HT1080 (cell line): ENCODE results near the gene STX10. TPM values are rescaled to one million over a fixed set of nuclear protein-coding genes. Genes with fewer than 3 reads are reported as not detected.
"Not testable (repeated sequence)": the region's sequence is repeated elsewhere in the genome, so short reads cannot be mapped to it uniquely, and the experiment has no call there.

Source experiments
- DNase-seq: peaks from one replicate; pipeline ENCODE4 v3.0.0-alpha.2; 2015; ENCODE audit warnings: low read depth
- polyA plus RNA-seq, 2 experiments: library from polyadenylated mRNA; depleted of rRNA; stranded (reverse); fragments of >200 nt; gene quantifications; 2 replicates each; pipeline ENCODE4 v1.2.3, GENCODE V29; 2015
- total RNA-seq: library from RNA; depleted of rRNA; stranded (reverse); fragments of >200 nt; shearing (Covaris generic); gene quantifications from 2 replicates; pipeline ENCODE4 v1.2.3, GENCODE V29; 2014; rRNA removed

The STX10 gene, protein sequence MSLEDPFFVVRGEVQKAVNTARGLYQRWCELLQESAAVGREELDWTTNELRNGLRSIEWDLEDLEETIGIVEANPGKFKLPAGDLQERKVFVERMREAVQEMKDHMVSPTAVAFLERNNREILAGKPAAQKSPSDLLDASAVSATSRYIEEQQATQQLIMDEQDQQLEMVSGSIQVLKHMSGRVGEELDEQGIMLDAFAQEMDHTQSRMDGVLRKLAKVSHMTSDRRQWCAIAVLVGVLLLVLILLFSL
- 109 and 122 TPM in 2 replicates for total RNA-seq
- 85.4 and 93.9 TPM in 2 replicates for polyA plus RNA-seq (2015; cell fraction: cytosol; rRNA removed)
- polyA plus RNA-seq (2015; cell fraction: nucleus; rRNA removed), result 96.7 and 119 TPM in 2 replicates

DNA sequence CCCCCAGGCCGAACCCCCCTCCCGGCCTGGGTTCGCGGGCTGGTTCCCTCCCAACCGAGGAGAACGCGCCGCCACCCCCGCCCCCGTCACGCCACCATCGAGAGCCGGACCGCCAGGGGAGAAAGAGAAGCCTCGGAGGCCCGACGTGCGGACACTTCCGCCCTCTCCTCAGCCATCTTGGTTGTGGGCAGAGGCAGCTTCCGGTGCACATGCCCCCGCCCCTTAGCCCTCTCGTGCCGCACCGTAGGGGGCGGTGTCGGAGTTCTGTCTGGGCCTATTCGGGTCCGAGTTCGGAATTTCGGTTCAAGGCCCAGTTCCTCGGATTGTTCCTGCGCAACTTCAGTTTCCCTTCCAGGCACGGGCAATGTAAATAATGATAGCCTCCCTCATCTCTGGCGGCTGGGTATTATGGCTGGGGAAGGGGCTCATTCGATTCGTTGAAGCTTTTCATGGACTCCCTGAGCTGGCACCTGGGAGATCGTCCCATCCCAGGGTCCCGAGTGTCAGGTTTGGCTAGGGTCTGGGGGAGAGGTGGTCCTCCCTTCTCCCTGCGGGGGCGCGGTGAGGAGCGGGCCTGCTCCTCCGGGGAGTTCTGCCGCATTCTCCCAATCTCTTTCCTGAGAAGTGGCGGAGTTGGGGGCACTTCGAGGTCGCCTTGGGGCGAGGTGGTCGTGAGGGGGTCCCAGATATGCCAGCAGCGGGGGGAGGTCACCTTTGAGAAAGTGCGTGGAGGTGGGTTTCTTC, at the start of gene STX10, which contains the start of gene IER2:
Gene STX10, minus strand, starts transcription at position 189 of the 744 bp plus-strand sequence. CDS start 202 bp downstream, outside the sequence.
Gene IER2, plus strand, starts transcription at position 225 of the 744 bp plus-strand sequence. CDS start 2,776 bp downstream, outside the sequence.
- DNase-seq, result peak; percentile 94

DNA sequence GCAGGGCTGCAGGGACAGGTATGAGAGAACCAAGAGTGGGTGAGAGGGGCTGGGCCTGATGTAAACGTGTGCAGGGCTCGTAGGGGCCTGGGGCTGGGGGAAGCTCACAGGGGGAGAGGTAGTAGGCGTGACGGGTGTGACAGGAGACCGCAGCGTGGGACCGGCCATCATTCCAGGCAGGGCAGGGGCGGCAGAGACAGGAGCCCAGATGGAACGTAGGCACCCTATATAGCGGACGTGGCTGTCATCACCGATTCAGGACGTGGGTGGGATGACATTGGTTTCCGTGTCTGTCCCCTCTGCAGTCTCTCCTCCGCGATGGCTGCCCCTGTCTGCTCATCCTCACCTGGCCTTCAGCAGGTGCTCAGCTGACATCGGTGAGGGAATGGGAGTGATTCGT, 48.5 kb upstream of the STX10 start:
- no peak for DNase-seq

DNA sequence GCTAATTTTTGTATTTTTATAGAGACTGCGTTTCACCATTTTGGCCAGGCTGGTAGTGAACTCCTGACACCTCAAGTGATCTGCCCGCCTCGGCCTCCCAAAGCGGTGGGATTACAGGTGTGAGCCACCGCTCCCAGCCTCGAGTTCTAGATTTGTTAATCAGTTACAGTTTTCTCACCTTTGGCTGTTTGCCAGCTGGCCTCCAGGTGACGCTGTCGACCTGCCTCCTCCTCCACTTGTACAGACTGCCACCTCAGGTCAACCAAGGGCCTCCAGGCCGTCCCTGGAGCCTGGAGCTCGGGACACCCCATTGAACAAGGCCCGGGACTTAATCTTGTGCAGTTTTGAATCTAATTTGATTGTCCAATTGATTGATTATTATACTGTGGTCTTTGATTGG, 45.5 kb upstream of the STX10 start:
- no peak for DNase-seq

DNA sequence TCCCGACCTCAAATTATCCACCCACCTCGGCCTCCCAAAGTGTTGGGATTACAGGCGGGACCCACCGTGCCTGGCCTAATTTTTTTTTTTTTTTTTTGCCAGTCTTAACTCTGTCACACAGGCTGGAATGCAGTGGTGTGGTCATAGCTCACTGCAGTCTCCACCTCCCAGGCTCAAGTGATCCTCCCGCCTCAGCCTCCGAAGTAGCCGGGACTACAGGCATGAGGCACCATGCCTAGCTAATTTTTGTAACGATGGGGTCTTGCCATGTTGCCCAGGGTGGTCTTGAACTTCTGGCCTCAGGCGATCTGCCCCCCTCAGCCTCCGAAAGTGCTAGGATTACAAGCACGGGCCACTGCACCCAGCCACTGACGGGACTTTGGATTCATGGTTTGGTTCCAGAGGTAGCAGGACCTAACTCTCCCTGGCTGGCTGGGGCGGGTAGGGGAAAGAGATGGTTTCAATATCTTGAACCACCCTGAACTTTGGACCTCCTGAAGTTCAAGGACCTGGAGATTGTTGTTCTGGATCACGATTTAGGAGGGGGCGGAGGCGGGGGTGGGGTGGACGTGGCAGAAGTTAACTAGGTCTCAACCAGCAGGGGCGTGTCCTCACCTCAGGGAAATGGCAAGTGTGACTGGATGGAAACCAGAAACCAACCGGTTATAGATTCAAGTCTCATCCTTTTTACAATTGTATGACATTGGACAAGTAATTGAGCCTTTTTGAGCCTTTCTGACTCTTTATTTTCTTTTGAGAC, 40.8 kb upstream of the STX10 start:
- DNase-seq, result no peak

DNA sequence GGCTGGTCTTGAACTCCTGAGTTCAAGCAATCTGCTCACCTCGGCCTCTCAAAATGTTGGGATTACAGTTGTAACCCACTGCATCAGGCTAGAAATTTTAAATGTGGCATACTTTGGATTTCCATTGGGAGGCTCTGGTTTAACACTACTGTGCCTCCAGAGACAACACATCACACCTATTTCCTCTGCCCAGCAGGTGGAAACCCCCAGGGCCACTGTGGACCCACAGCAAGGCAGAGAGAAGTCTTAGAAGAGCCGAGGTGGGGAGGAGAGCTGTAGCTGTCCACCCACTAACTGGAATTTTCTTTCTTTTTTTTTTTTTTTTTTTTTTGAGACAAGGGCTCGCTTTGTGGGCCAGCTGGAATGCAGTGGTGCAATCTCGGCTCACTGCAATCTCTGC, 39.4 kb upstream of the STX10 start:
- DNase-seq, result no peak

DNA sequence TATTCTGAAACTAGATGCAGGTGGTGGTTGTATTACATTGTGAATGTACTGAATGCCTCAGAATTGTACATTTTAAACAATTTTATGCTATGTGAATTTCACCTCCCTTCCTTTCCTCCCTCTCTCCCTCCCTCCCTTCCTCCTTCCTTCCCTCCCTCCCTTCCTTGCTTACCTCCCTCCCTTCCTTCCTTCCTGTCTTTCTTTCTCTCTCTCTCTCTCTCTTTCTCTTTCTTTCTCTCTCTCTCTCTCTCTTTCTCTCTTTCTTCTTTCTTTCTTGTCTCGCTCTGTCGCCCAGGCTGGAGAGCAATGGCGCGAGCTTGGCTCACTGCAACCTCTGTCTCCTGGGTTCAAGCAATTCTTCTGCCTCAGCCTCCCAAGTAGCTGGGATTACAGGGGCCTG, 37.2 kb upstream of the STX10 start:
- DNase-seq, result no peak

DNA sequence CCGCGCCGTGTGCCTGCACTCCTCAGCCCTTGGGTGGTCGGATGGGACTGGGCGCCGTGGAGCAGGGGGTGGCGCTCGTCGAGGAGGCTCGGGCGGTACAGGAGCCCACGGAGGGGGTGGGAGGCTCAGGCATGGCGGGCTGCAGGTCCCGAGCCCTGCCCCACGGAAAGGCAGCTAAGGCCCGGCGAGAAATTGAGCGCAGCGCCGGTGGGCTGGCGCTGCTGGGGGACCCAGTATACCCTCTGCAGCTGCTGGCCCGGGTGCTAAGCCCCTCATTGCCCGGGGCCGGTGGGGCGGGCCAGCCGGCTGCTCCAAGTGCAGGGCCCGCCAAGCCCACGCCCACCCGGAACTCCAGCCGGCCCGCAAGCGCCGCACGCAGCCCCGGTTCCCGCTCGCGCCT, 36.5 kb upstream of the STX10 start:
- DNase-seq, result not testable (repeated sequence)

DNA sequence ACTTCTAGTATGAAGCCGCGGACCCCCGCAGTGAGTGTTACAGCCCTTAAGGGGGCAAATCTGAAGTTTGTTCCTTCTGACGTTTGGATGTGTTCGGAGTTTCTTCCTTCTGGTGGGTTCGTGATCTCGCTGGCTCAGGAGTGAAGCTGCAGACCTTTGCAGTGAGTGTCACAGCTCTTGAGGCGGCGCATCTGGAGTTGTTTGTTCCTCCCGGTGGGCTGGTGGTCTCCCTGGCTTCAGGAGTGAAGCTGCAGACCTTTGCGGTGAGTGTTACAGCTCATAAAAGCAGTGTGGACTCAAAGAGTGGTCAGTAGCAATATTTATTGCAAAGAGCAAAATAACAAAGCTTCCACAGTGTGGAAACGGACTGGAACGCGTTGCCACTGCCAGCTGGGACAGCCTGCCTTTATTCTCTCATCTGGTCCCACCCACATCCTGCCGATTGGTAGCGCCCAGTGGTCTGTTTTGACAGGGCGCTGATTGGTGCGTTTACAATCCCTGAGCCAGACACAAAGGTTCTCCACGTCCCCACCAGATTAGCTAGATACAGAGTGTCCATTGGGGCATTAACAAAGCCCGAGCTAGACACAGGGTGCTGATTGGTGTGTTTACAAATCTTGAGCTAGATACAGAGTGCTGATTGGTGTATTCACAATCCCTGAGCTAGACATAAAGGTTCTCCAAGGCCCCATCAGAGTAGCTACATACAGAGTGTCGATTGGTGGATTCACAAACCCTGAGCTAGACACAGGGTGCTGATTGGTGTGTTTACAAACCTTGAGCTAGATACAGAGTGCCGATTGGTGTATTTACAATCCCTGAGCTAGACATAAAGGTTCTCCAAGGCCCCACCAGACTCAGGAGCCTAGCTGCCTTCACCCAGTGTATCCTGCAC, 35.8 kb upstream of the STX10 start:
- DNase-seq, result not testable (repeated sequence)

DNA sequence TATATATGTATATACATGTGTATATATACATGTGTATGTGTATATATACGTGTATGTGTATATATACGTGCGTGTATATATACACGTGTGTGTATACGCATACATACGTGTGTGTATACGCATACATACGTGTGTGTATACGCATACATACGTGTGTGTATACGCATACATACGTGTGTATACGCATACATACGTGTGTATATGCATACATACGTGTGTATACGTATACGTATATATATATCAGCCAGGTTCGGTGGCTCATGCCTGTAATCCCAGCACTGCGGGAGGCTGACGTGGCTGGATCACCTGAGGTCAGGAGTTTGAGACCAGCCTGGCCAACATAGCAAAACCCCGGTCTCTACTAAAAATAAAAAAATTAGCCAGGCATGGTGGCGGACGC, 34.8 kb upstream of the STX10 start:
- DNase-seq, result not testable (repeated sequence)

DNA sequence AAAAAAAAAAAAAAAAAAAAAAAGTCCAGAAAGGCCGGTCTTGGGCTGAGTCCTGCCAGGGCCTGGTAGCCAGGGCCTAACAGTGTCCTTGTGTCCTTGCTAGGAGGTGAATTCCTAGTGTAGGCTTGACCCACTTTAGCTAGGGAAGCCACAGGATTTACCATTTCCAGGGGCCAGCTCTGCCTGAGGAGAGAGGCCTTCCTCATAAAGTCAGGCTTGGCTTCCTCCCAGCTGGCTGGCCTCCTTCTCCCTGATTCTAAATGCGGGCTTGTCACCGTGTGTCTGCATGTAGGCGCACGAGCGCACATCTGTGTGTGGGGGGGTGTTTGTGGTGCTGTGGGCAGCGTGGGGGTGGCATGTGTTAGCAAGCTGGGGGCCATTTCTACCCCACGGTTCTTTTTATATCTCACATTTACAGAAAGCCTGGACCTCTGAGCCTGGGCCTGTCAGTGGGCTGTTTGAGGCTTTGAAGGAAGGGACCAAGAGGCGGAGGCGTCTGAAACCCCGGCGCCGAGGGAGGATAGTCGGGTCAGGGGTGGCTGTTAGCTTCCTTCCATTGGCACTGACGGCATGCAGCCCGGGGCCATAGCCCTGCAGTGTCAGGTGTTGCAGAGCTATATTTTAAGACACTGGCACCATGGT, 31.7 kb upstream of the STX10 start:
- DNase-seq, result no peak

DNA sequence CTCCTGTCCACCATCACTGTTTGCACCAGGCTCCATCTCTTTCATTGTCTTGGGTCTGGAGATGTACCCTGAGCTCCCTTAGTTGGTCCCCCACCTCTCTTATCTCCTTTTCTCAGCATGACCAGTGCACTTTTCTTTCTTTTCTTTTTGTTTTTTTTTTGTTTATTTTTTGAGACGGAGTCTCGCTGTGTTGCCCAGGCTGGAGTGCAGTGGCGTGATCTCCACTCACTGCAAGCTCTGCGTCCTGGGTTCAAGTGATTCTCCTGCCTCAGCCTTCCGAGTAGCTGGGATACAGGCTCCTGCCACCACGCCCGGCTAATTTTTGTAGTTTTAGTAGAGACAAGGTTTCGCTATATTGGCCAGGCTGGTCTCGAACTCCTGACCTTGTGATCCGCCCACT, 28.1 kb upstream of the STX10 start:
- not testable (repeated sequence) for DNase-seq

DNA sequence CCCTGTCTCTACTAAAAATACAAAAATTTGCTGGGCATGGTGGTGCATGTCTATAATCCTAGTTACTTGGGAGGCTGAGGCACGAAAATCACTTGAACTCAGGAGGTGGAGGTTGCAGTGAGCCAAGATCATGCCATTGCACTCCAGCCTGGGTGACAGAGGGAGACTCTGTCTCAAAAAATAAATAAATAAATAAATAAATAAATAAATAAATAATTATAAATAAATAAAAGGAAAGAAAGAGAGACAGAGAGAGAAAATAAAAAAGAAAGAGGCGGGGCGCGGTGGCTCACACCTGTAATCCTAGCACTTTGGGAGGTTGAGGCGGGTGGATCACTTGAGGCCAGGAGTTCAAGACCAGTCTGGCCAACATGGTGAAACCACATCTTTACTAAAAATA, 27.4 kb upstream of the STX10 start:
- DNase-seq, result not testable (repeated sequence)

DNA sequence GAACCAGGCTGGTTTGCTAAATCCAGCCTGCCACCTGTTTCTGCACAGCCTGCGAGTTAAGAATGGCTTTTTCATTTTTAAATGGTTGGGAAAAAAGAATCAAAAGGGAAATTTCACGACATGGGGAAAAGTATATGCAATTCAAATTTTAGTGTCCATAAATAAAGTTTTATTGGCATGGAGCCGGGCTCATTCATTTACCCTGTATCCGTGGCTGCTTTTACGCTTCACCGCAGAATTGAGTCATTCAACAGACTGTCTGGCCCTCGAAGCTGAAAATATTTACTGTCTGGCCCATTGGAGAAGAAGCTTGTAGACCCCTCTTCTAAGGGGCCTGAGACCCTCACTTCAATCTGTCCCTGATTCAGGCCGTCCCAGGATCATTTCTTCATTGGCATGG, 26.2 kb upstream of the STX10 start:
- no peak for DNase-seq

DNA sequence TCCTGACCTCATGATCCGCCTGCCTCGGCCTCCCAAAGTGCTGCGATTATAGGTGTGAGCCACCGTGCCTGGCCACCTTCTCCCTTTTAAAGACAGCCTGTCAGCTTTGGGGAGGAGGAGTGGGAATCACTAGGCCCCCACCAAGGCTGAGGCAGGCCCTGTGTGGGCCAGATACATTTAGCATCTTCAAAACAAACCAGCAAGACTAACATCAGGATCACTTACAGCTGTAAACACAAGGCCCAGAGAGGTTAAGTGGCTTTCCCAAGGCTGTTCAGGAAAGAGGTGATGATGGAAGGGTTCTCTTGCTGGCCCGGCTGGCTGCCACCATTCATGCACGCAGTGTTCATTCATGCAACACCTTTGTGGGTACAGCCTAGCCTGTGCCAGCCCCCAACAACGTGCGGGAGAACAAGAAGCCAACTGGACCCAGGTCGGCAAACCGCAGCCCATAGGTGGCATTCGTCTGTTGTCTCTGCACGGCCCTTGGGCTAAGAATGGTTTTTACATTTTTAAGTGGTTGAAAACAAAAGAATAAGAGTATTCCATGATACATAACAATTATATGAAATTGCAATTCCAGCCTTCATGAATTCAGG, 23.1 kb upstream of the STX10 start:
- DNase-seq, result no peak

DNA sequence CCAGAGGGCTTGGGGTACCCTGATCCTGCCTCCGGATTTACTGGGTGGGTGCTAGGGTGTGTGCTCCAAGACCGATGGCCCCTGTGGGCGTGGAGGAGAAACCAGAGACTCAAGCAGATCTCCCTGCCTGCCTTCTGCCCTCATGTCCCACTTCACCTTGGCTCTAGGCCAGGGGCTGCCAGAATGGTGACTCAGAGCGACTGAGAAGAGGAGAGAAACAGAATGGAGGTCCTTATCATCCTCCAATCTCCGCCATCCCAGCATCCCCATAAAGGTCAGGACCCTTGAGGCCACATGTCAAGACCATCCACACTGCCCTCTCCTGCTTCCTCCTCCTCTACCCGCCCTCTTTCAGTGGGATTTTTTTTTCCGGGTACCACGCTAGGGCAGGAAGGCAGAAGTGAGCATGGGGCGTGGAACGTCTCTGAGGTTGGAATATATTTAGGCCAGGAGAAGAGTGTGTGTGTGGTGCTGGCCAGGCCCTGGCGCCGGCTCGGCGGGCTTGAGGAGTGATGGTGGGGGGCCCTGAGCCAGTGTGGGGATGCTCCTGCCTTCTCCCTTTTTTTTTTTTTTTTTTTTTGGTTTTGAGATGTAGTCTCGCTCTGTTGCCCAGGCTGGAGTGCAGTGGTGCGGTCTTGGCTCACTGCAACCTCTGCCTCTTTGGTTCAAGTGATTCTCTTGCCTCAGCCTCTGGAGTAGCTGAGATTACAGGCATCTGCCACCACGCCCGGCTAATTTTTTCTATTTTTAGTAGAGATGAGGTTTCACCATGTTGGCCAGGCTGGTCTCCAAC, 22.4 kb upstream of the STX10 start:
- peak; percentile 91 for DNase-seq

DNA sequence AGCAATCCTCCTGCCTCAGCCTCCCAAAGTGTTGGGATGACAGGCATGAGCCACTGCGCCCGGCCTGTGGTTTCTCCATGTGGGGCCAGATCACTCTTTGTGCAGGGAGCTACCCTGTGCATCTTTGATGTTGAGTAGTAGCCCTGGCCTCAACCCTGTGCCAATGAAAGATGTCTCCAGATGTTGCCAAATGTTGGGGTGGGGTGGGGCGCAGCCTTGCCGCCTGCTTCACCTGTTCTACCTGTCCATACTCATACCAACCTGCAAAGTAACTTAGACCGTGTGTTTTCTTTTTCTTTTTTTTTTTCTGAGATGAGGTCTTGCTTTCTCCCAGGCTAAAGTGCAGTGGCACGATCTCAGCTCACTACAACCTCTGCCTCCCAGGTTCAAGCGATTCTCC, 21.0 kb upstream of the STX10 start:
- DNase-seq, result no peak

DNA sequence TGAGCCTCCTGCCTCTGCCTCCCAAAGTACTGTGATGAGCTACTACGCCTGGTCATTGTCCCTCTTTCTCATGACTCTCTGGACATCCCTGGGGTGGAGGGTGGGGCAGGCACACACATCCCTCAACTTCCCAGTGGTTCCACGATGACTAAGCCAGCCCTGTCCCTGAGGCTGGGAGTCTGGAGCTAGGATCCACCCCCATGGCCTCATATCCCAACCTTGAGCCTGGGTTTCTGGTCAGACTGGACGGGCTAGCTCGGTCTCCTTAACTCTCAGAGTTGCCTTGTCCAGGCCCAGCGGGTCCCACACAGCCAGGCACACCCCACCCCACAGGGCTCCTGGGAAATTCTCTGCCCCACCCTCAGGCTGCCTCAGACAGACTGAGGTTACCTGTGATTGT, 19.6 kb upstream of the STX10 start:
- peak; percentile 86 for DNase-seq

DNA sequence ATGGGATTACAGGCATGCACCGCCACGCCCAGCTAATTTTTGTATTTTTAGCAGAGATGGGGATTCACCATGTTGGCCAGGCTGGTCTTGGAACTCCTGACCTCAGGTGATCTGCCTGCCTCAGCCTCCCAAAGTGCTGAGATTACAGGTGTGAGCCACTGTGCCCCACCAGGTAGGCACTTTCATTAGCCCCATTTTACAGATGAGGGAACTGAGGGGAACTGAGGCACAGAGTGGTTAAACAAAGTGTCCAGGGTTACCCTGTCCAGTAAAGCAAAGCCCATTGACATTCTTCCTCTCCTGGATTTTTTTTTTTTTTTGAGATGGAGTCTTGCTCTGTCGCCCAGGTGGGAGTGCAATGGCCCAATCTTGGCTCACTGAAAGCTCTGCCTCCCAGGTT, 16.0 kb upstream of the STX10 start:
- not testable (repeated sequence) for DNase-seq
